Breast epithelium (tissue), 3 donors: ENCODE measurements around the gene GOSR1.

ENCODE experiments used
- CTCF ChIP-seq, 3 donors: fragments of 450-650 bp; IDR thresholded peaks; one replicate each; pipeline ENCODE4 v1.5.1; 2016 to 2017; ENCODE audit warnings: antibody characterized with exemption in 3 of 3, mild to moderate bottlenecking in 3 of 3, moderate library complexity in 3 of 3
- POLR2A ChIP-seq: fragments of 450-650 bp; IDR thresholded peaks from one replicate; pipeline ENCODE4 v1.6.1; 2016; ENCODE audit warnings: antibody characterized with exemption, mild to moderate bottlenecking, moderate library complexity

DNA sequence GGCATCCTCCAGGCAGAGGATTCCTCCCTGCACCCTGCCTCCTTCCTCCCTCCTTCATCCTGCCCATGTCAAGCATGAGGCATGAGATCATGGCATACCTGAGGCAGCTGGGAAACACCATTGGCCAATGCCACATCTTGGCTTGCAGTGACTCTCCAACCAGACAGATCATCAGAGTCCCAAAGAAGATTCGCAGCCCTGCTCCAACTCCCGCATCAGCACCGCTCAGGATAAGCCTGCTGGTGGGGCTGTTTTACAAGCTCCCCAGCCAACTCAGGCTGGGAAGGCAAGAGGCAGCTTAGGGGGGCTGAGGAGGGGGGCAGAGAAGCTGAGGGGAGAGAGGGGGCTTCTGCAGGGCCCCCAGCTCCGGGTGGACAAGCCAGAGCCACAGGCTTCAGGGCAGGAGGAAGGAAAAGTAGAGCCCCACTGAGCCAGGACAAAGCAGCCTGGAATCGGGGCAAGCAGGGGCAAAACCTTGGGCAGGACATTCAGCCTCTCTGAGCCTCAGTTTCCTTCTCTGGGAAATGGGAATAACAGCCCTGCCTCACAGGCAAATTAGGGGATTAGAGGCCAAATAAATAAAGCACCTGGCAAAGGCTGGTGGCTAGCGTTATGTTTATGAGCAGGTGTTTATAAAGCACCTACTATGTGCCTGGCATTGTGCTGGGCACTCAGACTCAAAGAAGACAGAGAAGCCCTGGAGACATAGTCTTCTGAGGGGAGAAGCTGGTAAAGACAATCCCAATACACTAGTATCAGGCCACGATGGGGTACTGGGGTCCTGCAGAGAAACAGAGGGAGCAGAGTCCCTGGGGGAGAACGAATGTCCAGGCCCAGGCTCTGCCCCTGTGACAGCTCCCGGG is 88.1 kb downstream of the GOSR1 start:
- TF ChIP-seq CTCF (IDR thresholded peaks at IDR 0.05) = no peak
- no peak for TF ChIP-seq POLR2A
